K562 (cell line): ENCODE data around the gene CASP6. TPM values are rescaled to one million over a fixed set of nuclear protein-coding genes. Genes with fewer than 3 reads are reported as not detected.

ENCODE experiments used
- ARID1B ChIP-seq: fragments of 450-650 bp; IDR thresholded peaks from 2 replicates; pipeline ENCODE4 v1.6.1; 2016; ENCODE audit warnings: antibody characterized with exemption, mild to moderate bottlenecking, inconsistent platforms
- CBFA2T3 ChIP-seq: fragments of 450-650 bp; IDR thresholded peaks from 2 replicates; pipeline ENCODE4 v1.6.1; 2017
- DPF2 ChIP-seq: fragments of 450-650 bp; IDR thresholded peaks from 2 replicates; pipeline ENCODE4 v1.6.1; 2016
- E2F6 ChIP-seq, 2 experiments: IDR thresholded peaks; 2 replicates each; pipeline ENCODE4 v1.6.1; 2011; ENCODE audit warnings: borderline replicate concordance in 1 of 2, control low read depth in 1 of 2, low read depth in 1 of 2, low read length in 1 of 2, mild to moderate bottlenecking in 1 of 2, mixed read lengths in 1 of 2, moderate library complexity in 1 of 2; ENCODE audit not compliant: insufficient read depth in 1 of 2, insufficient read length in 1 of 2, poor library complexity in 1 of 2, severe bottlenecking in 1 of 2; ENCODE audit errors: extremely low read depth in 1 of 2
- EP300 ChIP-seq: IDR thresholded peaks from 2 replicates; pipeline ENCODE4 v1.6.1; 2012; ENCODE audit warnings: low read length, improper control_type of control experiment
- MXD1 ChIP-seq: fragments of 250-450 bp; sonication (Bioruptor Pico); IDR thresholded peaks from 2 replicates; pipeline ENCODE4 v1.8.0; 2021; ENCODE audit warnings: borderline replicate concordance, mild to moderate bottlenecking, moderate library complexity; ENCODE audit not compliant: poor library complexity, severe bottlenecking
- RCOR1 ChIP-seq, 2 experiments: IDR thresholded peaks; 2 replicates each; pipeline ENCODE4 v1.6.1; 2012; ENCODE audit warnings: low read depth in 2 of 2, low read length in 2 of 2, borderline replicate concordance in 1 of 2, improper control_type of control experiment in 1 of 2
- RERE ChIP-seq: sonication (generic); formaldehyde crosslinking; IDR thresholded peaks from 2 replicates; pipeline ENCODE4 v1.8.0; 2023; ENCODE audit warnings: missing genetic modification reagents, mild to moderate bottlenecking, borderline replicate concordance
- TEAD4 ChIP-seq, 2 experiments: sonication (generic) in 1 of 2; formaldehyde crosslinking in 1 of 2; IDR thresholded peaks; 2 replicates each; pipeline versions ENCODE4 v1.6.1 to v1.8.0; 2012 to 2022; ENCODE audit warnings: borderline replicate concordance in 1 of 2, inconsistent platforms in 1 of 2, low read length in 1 of 2, mild to moderate bottlenecking in 1 of 2, missing genetic modification reagents in 1 of 2
- USF1 ChIP-seq: sonication (generic); formaldehyde crosslinking; IDR thresholded peaks from 2 replicates; pipeline ENCODE4 v1.9.0; 2022; ENCODE audit warnings: mild to moderate bottlenecking, missing genetic modification reagents
- ZNF395 ChIP-seq: fragments of 200-800 bp; sonication (Bioruptor generic); IDR thresholded peaks from 2 replicates; pipeline ENCODE4 v1.6.1; 2017; ENCODE audit warnings: missing genetic modification characterization, missing compliant biosample characterization
- ZNF507 ChIP-seq: conservative IDR thresholded peaks from 2 replicates; pipeline ENCODE4 v1.6.1; 2017; ENCODE audit warnings: missing genetic modification characterization, missing compliant biosample characterization
- polyA plus RNA-seq, 8 experiments: library from polyadenylated mRNA; depleted of rRNA in 4 of 8; stranded (reverse) in 5 of 8; unstranded in 3 of 8; fragments of >200 nt; fragmentation: Nextera tagmentation in 2 of 8; fragmentation: Illumina TruSeq in 1 of 8; extraction: Ambion mirVana in 2 of 8; extraction: Trizol in 1 of 8; gene quantifications; 2 replicates each; pipeline versions ENCODE4 v1.2.1 to v1.2.3, GENCODE V29; 2011 to 2014; ENCODE audit warnings: inconsistent platforms in 1 of 8, missing spikeins in 1 of 8
- total RNA-seq, 7 experiments: library from RNA; depleted of rRNA in 6 of 7; stranded (reverse); fragments of >200 nt in 6 of 7; fragmentation: Illumina TruSeq in 2 of 7; extraction: Trizol in 2 of 7; gene quantifications; 2 replicates each; pipeline versions ENCODE4 v1.2.1 to v1.2.3, GENCODE V29; 2011 to 2021; ENCODE audit warnings: low replicate concordance in 1 of 7

CASP6 gene
- total and polyA plus RNA-seq, 9 of the 15 experiments (the other 6 are each of a cell fraction or from before 2014, with no cell fraction given), result 20.8 to 72.7 (median 39.1) TPM

- peak in 1 of 2 experiments; percentile 50; a peak in 1 of 4 replicates for TF ChIP-seq RCOR1 (IDR thresholded peaks at IDR 0.05; ENCODE audit: borderline replicate concordance in 1 of 2, low read depth in 2 of 2, low read length in 2 of 2)
- TF ChIP-seq ZNF507 (tag), result no peak
- TF ChIP-seq USF1 (CRISPR knock-in tag), result peak; percentile 43; the same call in 1 of the 2 replicates
- 0 out of 2 replicates have a peak, but pooled peaks have one; percentile 32 for TF ChIP-seq RERE (CRISPR knock-in tag)
- TF ChIP-seq MXD1 (CRISPR knock-in tag), result no peak
- TF ChIP-seq ARID1B, result peak; percentile 75
- peak; percentile 45; the same call in 1 of the 2 replicates for TF ChIP-seq DPF2
- peak; percentile 69 for TF ChIP-seq TEAD4 (IDR thresholded peaks at IDR 0.05; ENCODE audit: low read length)
- no peak for TF ChIP-seq TEAD4 (CRISPR knock-in tag; IDR thresholded peaks at IDR 0.05; ENCODE audit: borderline replicate concordance)
- peak in 1 of 2 experiments; percentile 46 for TF ChIP-seq E2F6 (IDR thresholded peaks at IDR 0.05; ENCODE audit: borderline replicate concordance in 1 of 2, extremely low read depth in 1 of 2, insufficient read depth in 1 of 2, insufficient read length in 1 of 2, low read depth in 1 of 2, low read length in 1 of 2, poor library complexity in 1 of 2, severe bottlenecking in 1 of 2)
- TF ChIP-seq EP300, result peak; percentile 10; the same call in 1 of the 2 replicates
- TF ChIP-seq CBFA2T3, result peak; percentile 74
- TF ChIP-seq ZNF395 (CRISPR knock-in tag), result peak; percentile 65
Measured at GRCh38 chr4:109701566-109702410, 1.5 kb downstream of the CASP6 start (continued).
